HCT116 (cell line): Measurements from ENCODE around the gene PAX6. TPM values are rescaled to one million over a fixed set of nuclear protein-coding genes. Genes with fewer than 3 reads are reported as not detected.

Experiments used
- ATAC-seq: fragments of 200-7000 bp; cut with Tn5 transposase; 2 replicates; pipeline ENCODE4 v1.9.1; 2020; ENCODE audit warnings: mild to moderate bottlenecking, moderate library complexity
- BruUV-seq: library from RNA; stranded (reverse); fragments of 400-500 nt; replicated peaks from 2 replicates; lab custom pipeline; 2021; lab: Mats Ljungman, UMichigan
- CTCF ChIA-PET: fragments of 300-600 bp; sonication (Branson Sonifier 250); formaldehyde crosslinking; loops from one replicate; lab custom pipeline; 2021; ENCODE audit warnings: antibody characterized with exemption; lab: Charles Lee
- POLR2A ChIA-PET: fragments of 300-600, 350-600 bp; sonication (Branson Sonifier 250); formaldehyde crosslinking; loops from one replicate; lab custom pipeline; 2021; ENCODE audit warnings: antibody characterized with exemption; lab: Charles Lee
- RAD21 ChIA-PET, 2 experiments: fragments of 300-600 bp; sonication (Branson Sonifier 250); formaldehyde crosslinking; loops; one replicate each; lab custom pipeline; 2023; ENCODE audit warnings: low total read pairs in 2 of 2; ENCODE audit not compliant: uncharacterized antibody in 2 of 2, unreplicated experiment in 2 of 2, low non-redundant PET in 1 of 2; lab: Charles Lee
- DNase-seq: peaks from one replicate; pipeline ENCODE4 v3.0.0-alpha.2; 2010; ENCODE audit warnings: low read depth, low spot score
- H2AFZ ChIP-seq: fragments of 200-600 bp; shearing (Covaris generic), sonication (generic); 2 replicates; pipeline ENCODE4 v1.6.1; 2017; ENCODE audit warnings: low read depth, mixed run types, mixed read lengths, antibody characterized with exemption, low read length; ENCODE audit not compliant: poor library complexity, severe bottlenecking
- H3K27ac ChIP-seq: 2 replicates; pipeline ENCODE4 v1.5.1; 2012; ENCODE audit warnings: low read depth, low read length
- H3K27me3 ChIP-seq: fragments of 200-600 bp; sonication (generic); 2 replicates; pipeline ENCODE4 v1.6.1; 2016; ENCODE audit warnings: mixed run types, low read length, mixed read lengths; ENCODE audit not compliant: insufficient read depth
- H3K36me3 ChIP-seq, 2 experiments: fragments of 200-500 bp in 1 of 2; fragments of 200-600 bp in 1 of 2; sonication (Bioruptor generic) in 1 of 2; sonication (generic) in 1 of 2; 2 replicates each; pipeline versions ENCODE4 v1.5.1 to v1.6.1; 2014 to 2016; ENCODE audit warnings: low read length in 2 of 2, inconsistent platforms in 1 of 2, mixed read lengths in 1 of 2, mixed run types in 1 of 2; ENCODE audit not compliant: insufficient read depth in 2 of 2, control insufficient read depth in 1 of 2
- H3K4me1 ChIP-seq, 2 experiments: fragments of 200-600 bp in 1 of 2; sonication (generic) in 1 of 2; 2 replicates each; pipeline versions ENCODE4 v1.5.1 to v1.6.1; 2012 to 2017; ENCODE audit warnings: low read length in 2 of 2, inconsistent platforms in 1 of 2, mild to moderate bottlenecking in 1 of 2, mixed read lengths in 1 of 2, mixed run types in 1 of 2, moderate library complexity in 1 of 2; ENCODE audit not compliant: insufficient read depth in 2 of 2, control insufficient read depth in 1 of 2
- H3K4me2 ChIP-seq: fragments of 200-600 bp; sonication (generic); 2 replicates; pipeline ENCODE4 v1.6.1; 2017; ENCODE audit warnings: mixed run types, low read length, mixed read lengths
- H3K4me3 ChIP-seq, 2 experiments: fragments of 200-600 bp in 1 of 2; sonication (generic) in 1 of 2; replicated peaks in 1 of 2; 2 replicates each; pipeline ENCODE4 v1.5.1; 2011 to 2016; ENCODE audit warnings: low read length in 2 of 2, control low read depth in 1 of 2, low read depth in 1 of 2, mild to moderate bottlenecking in 1 of 2, mixed read lengths in 1 of 2, mixed run types in 1 of 2
- H3K79me2 ChIP-seq: fragments of 200-600 bp; sonication (generic); 2 replicates; pipeline ENCODE4 v1.6.1; 2017; ENCODE audit warnings: mild to moderate bottlenecking, mixed run types, low read length, moderate library complexity, mixed read lengths; ENCODE audit not compliant: insufficient read depth
- H3K9ac ChIP-seq: fragments of 200-600 bp; sonication (generic); 2 replicates; pipeline ENCODE4 v1.6.1; 2016; ENCODE audit warnings: low read length, mixed read lengths
- H3K9me2 ChIP-seq: fragments of 200-600 bp; sonication (generic), shearing (Covaris generic); 2 replicates; pipeline ENCODE4 v1.6.1; 2017; ENCODE audit warnings: mixed run types, mild to moderate bottlenecking, moderate library complexity; ENCODE audit not compliant: insufficient read depth
- H3K9me3 ChIP-seq, 2 experiments: fragments of 200-500 bp in 1 of 2; fragments of 200-600 bp in 1 of 2; sonication (Bioruptor generic) in 1 of 2; sonication (generic) in 1 of 2; 2 replicates each; pipeline ENCODE4 v1.6.1; 2014 to 2017; ENCODE audit warnings: low read length in 2 of 2, mixed read lengths in 2 of 2, inconsistent platforms in 1 of 2, low read depth in 1 of 2, mild to moderate bottlenecking in 1 of 2, mixed run types in 1 of 2, moderate library complexity in 1 of 2; ENCODE audit not compliant: control insufficient read depth in 1 of 2, insufficient read depth in 1 of 2
- H4K20me1 ChIP-seq: fragments of 200-600 bp; sonication (generic), shearing (Covaris generic); 2 replicates; pipeline ENCODE4 v1.6.1; 2017; ENCODE audit warnings: mixed run types, mild to moderate bottlenecking, moderate library complexity; ENCODE audit not compliant: insufficient read depth
- ELF1 ChIP-seq: IDR thresholded peaks from 2 replicates; pipeline ENCODE4 v1.6.1; 2012; ENCODE audit warnings: low read depth, borderline replicate concordance
- FOSL1 ChIP-seq: IDR thresholded peaks from 2 replicates; pipeline ENCODE4 v1.6.1; 2012; ENCODE audit warnings: low read depth
- SIN3A ChIP-seq: IDR thresholded peaks from 2 replicates; pipeline ENCODE4 v1.6.1; 2012; ENCODE audit warnings: low read depth
- SRF ChIP-seq: IDR thresholded peaks from 2 replicates; pipeline ENCODE4 v1.6.1; 2012; ENCODE audit warnings: low read depth
- TCF7L2 ChIP-seq: IDR thresholded peaks from 2 replicates; pipeline ENCODE4 v1.7.0; 2011; ENCODE audit warnings: borderline replicate concordance, inconsistent platforms; ENCODE audit not compliant: insufficient read depth, insufficient read length; ENCODE audit errors: extremely low read depth
- ZFX ChIP-seq: fragments of 450-650 bp; IDR thresholded peaks from 2 replicates; pipeline ENCODE4 v1.6.1; 2017
- intact Hi-C: fragments of 100-400 bp; cut with micrococcal nuclease; formaldehyde crosslinking; loops from 2 replicates; pipeline ENCODE4 v1.10.0; 2022
- total RNA-seq: library from RNA; stranded (reverse); gene quantifications from one replicate; pipeline ENCODE4 v1.2.1, GENCODE V29; 2021; ENCODE audit not compliant: unreplicated experiment
- TF ChIP-seq, protein P1 (sequence below): IDR thresholded peaks from 2 replicates; pipeline ENCODE4 v1.6.1; 2012
- TF ChIP-seq, protein P2 (sequence below): IDR thresholded peaks from 2 replicates; pipeline ENCODE4 v1.6.1; 2011; ENCODE audit warnings: mild to moderate bottlenecking, low read length, moderate library complexity; ENCODE audit not compliant: insufficient replicate concordance; ENCODE audit errors: extremely low read depth

The PAX6 gene
- total RNA-seq, 1 experiment from 2014 or later: 5.3 TPM

DNA sequence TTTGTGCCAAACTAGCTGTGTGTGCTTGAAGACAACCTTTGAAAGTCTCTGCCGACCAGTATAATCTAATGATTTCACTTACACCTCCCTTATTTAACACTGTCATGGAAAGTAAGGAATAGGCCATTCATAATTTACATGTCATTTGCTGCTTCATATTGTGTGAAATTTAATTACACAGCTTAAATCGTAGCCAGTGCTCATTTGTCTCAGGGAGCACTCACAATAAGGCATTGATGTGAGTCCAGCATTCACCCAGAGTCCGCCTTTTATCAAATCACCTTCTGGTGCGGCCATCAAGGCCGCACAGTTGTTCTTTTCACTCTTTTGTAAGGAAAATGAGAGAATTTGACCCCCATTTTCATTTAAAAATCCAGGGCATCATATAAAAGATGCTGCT lies 46.9 kb downstream of the PAX6 start:
- Histone ChIP-seq H2AFZ (no peak overlapping the region), H3K4me1 (no peaks in the 10 kb centered on the region), H3K27ac (no peak overlapping the region), H3K9me3 (no peaks in the 10 kb centered on the region), H3K27me3 (no peaks in the 10 kb centered on the region), H3K36me3 (no peaks in the 10 kb centered on the region), H3K79me2 (no peaks in the 10 kb centered on the region), H3K4me3 (no peak overlapping the region), H3K4me2 (no peak overlapping the region), H4K20me1 (no peaks in the 10 kb centered on the region), H3K9me2 (no peaks in the 10 kb centered on the region), H3K9ac (no peak overlapping the region)
- POLR2A ChIA-PET: no interaction called here
- ATAC-seq (no peak), DNase-seq (no peak)
- intact Hi-C loops: no loop called here
- BruUV-seq: no TSS peak
- TF ChIP-seq ELF1 (no peak), FOSL1 (no peak), ZFX (no peak), TCF7L2 (no peak)
- TF ChIP-seq, protein P1, sequence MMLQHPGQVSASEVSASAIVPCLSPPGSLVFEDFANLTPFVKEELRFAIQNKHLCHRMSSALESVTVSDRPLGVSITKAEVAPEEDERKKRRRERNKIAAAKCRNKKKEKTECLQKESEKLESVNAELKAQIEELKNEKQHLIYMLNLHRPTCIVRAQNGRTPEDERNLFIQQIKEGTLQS: no peak
- RAD21 ChIA-PET: no interaction called here
- CTCF ChIA-PET: no interaction called here

DNA sequence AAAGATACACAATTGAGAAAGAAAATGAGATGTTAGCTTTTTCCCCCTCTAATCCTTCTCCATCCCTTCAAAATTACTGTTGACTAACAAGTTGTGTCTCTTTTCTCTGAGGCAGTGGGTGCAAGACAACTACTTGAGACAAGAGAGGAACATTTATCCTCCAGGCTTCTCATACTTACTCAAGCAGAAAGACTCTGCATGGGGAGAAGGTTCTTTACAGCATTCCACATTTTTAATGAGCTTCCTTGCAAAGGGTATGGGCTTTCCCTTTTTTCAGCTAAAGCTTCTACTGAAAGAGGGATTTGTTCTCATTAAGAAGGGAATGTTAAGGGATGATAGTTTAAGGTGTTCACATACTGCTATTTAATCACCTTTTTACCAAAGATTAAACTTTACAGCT lies 47.8 kb downstream of the PAX6 start:
- no peak overlapping the region for H3K4me3 ChIP-seq
- no peaks in the 10 kb centered on the region for H3K9me3 ChIP-seq
- no peaks in the 10 kb centered on the region for H3K9me2 ChIP-seq
- H2AFZ ChIP-seq: no peak overlapping the region
- H3K27ac ChIP-seq: no peak overlapping the region
- RAD21 ChIA-PET: no interaction called here
- ATAC-seq (no peak), DNase-seq (no peak)
- no peaks in the 10 kb centered on the region for H4K20me1 ChIP-seq
- H3K79me2 ChIP-seq: no peaks in the 10 kb centered on the region
- no peaks in the 10 kb centered on the region for H3K4me1 ChIP-seq
- H3K36me3 ChIP-seq: no peaks in the 10 kb centered on the region
- no peak overlapping the region for H3K9ac ChIP-seq
- POLR2A ChIA-PET: no interaction called here
- no peak overlapping the region for H3K4me2 ChIP-seq
- intact Hi-C loops: no loop called here
- TF ChIP-seq SRF (no peak), SIN3A (no peak)
- TF ChIP-seq, protein P2, sequence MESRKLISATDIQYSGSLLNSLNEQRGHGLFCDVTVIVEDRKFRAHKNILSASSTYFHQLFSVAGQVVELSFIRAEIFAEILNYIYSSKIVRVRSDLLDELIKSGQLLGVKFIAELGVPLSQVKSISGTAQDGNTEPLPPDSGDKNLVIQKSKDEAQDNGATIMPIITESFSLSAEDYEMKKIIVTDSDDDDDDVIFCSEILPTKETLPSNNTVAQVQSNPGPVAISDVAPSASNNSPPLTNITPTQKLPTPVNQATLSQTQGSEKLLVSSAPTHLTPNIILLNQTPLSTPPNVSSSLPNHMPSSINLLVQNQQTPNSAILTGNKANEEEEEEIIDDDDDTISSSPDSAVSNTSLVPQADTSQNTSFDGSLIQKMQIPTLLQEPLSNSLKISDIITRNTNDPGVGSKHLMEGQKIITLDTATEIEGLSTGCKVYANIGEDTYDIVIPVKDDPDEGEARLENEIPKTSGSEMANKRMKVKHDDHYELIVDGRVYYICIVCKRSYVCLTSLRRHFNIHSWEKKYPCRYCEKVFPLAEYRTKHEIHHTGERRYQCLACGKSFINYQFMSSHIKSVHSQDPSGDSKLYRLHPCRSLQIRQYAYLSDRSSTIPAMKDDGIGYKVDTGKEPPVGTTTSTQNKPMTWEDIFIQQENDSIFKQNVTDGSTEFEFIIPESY: no peak
- no TSS peak for BruUV-seq
- no peaks in the 10 kb centered on the region for H3K27me3 ChIP-seq
- CTCF ChIA-PET: no interaction called here
